GM18873 (cell line): ENCODE data around the gene SREBF1.

ENCODE experiments used
- ATAC-seq: cut with Tn5 transposase; IDR thresholded peaks from one replicate; pipeline ENCODE4 v1.9.1; 2021; ENCODE audit warnings: mild to moderate bottlenecking, moderate library complexity, moderate number of reproducible peaks; ENCODE audit not compliant: unreplicated experiment, low FRiP score

SREBF1 gene

GRCh38 chr17:17842111-17842876, 5.5 kb upstream of the SREBF1 start:
- no peak for ATAC-seq

GRCh38 chr17:17841601-17842025, 4.8 kb upstream of the SREBF1 start:
- no peak for ATAC-seq

GRCh38 chr17:17840751-17841591, 4.2 kb upstream of the SREBF1 start:
- ATAC-seq = no peak

- ATAC-seq = peak; percentile 36
Measured at GRCh38 chr17:17839791-17840707, 3.3 kb upstream of the SREBF1 start.

- ATAC-seq = no peak
Measured at GRCh38 chr17:17837966-17838962, 1.5 kb upstream of the SREBF1 start.

GRCh38 chr17:17837380-17837821, 615 bp upstream of the SREBF1 start:
- no peak for ATAC-seq

- peak; percentile 67 for ATAC-seq
Measured at GRCh38 chr17:17836250-17836817, 452 bp downstream of the SREBF1 start.

GRCh38 chr17:17835415-17836249, 1.2 kb downstream of the SREBF1 start:
- ATAC-seq = no peak

- no peak for ATAC-seq
Measured at GRCh38 chr17:17834974-17835373, 1.8 kb downstream of the SREBF1 start.

- ATAC-seq = no peak
Measured at GRCh38 chr17:17833658-17834357, 3.0 kb downstream of the SREBF1 start.

- no peak for ATAC-seq
Measured at GRCh38 chr17:17832032-17832363, 4.8 kb downstream of the SREBF1 start.

- ATAC-seq = no peak
Measured at GRCh38 chr17:17831208-17832031, 5.4 kb downstream of the SREBF1 start.

GRCh38 chr17:17830740-17831207, 6.0 kb downstream of the SREBF1 start:
- no peak for ATAC-seq

GRCh38 chr17:17830269-17830567, 6.6 kb downstream of the SREBF1 start:
- ATAC-seq = no peak

GRCh38 chr17:17827826-17828621, 8.8 kb downstream of the SREBF1 start:
- ATAC-seq = no peak
